ENCODE data around the gene ELANE. TPM values are rescaled to one million over a fixed set of nuclear protein-coding genes. Genes with fewer than 3 reads are reported as not detected.
"Not testable (repeated sequence)": the region's sequence is repeated elsewhere in the genome, so short reads cannot be mapped to it uniquely, and the experiment has no call there.

The ELANE gene
- total and polyA plus RNA-seq, 2 donors from 2014 or later = 0.85 TPM; not detected in 1

DNA sequence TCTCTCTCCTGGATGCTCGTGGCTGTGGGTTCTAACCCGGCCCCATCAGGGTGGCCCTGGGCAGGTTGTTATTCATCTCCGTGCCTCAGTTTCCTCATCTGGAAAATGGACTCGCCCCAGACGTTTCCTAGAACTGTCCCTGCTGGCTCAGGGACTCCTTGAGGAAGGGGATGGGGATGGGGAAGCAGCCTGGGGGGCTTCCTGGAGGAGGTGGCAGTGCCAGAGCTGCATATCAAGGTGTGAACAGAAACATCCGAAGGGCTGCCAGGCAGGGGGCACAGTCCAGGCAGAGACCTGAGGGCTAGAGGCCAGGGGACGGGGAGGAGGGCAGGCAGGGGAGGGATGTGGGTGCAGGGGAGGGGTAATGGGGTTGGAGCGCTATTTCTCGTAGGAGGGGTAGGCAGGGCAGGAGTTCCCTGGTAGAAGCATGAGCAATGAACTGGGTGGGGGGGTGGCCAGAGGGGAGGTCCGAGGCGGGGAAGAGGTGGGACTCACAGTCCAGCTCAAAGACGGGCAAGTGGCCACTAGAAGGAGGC, 3.6 kb upstream of the ELANE start:
- intact Hi-C loops (cut with DNase I) = no loop called here
- no peaks in the 10 kb centered on the region for H3K9me3 ChIP-seq (ENCODE audit: control insufficient read depth in 2 of 3, insufficient read depth in 1 of 3, low read length in 3 of 3)
- no peaks in the 10 kb centered on the region for H3K36me3 ChIP-seq (ENCODE audit: control insufficient read depth in 2 of 3, insufficient read depth in 3 of 3, low read length in 3 of 3)
- H3K4me1 ChIP-seq (ENCODE audit: control insufficient read depth in 2 of 3, insufficient read depth in 2 of 3, low read depth in 1 of 3, low read length in 3 of 3) = peaks cover 0 to 9% (median 0%) of the 10 kb centered on the region in 3 donors
- peak in 1 of 5 donors; percentile 57 for DNase-seq
- H3K27me3 ChIP-seq (ENCODE audit: control insufficient read depth, insufficient read depth, low read length) = peaks cover 2% of the 10 kb centered on the region
- no peak overlapping the region for H3K27ac ChIP-seq (ENCODE audit: low read depth in 2 of 2, low read length in 2 of 2)
- no peak for FAIRE-seq
- TF ChIP-seq, protein P1, sequence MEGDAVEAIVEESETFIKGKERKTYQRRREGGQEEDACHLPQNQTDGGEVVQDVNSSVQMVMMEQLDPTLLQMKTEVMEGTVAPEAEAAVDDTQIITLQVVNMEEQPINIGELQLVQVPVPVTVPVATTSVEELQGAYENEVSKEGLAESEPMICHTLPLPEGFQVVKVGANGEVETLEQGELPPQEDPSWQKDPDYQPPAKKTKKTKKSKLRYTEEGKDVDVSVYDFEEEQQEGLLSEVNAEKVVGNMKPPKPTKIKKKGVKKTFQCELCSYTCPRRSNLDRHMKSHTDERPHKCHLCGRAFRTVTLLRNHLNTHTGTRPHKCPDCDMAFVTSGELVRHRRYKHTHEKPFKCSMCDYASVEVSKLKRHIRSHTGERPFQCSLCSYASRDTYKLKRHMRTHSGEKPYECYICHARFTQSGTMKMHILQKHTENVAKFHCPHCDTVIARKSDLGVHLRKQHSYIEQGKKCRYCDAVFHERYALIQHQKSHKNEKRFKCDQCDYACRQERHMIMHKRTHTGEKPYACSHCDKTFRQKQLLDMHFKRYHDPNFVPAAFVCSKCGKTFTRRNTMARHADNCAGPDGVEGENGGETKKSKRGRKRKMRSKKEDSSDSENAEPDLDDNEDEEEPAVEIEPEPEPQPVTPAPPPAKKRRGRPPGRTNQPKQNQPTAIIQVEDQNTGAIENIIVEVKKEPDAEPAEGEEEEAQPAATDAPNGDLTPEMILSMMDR (IDR thresholded peaks at IDR 0.05; ENCODE audit: borderline replicate concordance, extremely low read depth, insufficient read depth) = no peak
- no peak overlapping the region for H3K4me3 ChIP-seq (ENCODE audit: low read length in 3 of 3)
- no peak overlapping the region for H3K9ac ChIP-seq (ENCODE audit: low read length in 3 of 3)

DNA sequence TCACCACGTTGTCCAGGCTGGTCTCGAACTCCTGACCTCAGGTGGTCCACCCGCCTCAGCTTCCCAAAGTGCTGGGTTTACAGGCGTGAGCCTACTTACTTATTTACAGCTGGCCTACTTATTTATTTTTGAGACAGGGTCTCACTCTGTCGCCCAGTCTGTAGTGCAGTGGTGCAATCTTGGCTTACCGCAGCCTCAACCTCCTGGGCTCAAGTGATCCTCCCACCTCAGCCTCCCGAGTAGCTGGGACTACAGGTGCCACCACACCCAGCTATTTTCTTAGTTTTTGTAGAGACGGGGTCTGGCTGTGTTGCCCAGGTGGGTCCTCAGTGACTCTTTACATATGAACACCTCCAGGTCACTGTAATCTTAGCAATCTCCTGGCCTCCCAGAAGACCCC, 2.9 kb upstream of the ELANE start:
- H3K27me3 ChIP-seq (ENCODE audit: control insufficient read depth, insufficient read depth, low read length); H3K4me3 ChIP-seq (ENCODE audit: low read length in 3 of 3); intact Hi-C loops (cut with DNase I); H3K9me3 ChIP-seq (ENCODE audit: control insufficient read depth in 2 of 3, insufficient read depth in 1 of 3, low read length in 3 of 3); DNase-seq; H3K27ac ChIP-seq (ENCODE audit: low read depth in 2 of 2, low read length in 2 of 2); H3K9ac ChIP-seq (ENCODE audit: low read length in 3 of 3); H3K36me3 ChIP-seq (ENCODE audit: control insufficient read depth in 2 of 3, insufficient read depth in 3 of 3, low read length in 3 of 3); H3K4me1 ChIP-seq (ENCODE audit: control insufficient read depth in 2 of 3, insufficient read depth in 2 of 3, low read depth in 1 of 3, low read length in 3 of 3); FAIRE-seq: not testable (repeated sequence)

DNA sequence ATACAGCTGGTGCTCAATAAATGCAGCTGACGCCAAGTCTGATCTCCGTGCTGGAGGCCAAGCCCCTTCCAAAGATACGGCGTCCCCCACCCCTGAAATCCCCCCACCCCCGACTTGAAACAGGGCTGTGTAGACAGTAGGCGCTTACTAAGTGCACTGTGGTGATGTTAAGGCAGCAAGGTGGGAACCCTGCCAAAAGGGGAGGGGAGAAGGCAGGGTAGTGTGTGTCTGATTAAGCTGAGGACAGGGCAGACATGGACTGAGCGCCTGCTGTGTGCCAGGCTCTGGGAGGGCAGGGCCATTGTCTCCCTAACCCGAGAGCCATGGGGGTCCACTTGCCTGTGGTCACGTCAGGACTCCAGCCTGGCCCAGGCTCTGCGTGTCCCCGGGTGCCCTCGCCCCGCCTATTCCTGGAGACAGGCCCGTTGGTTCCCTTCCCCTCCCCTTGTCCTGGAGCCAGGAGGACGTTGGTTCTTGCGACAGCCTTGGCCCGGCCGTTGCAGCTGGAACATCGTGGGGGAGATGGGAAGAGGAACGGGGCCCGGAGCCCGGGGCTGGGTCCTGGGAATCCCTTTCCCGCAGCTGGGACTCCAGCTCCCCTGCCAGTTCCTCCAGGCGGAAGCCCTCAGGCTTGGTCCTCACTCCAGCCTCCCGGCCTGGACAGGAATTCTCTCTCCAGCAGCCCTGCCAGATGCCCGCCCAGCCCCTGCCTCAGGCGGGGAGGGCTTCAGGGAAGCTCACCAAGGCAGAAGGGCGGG, 1.7 kb upstream of the ELANE start:
- intact Hi-C loops (cut with DNase I) = no loop called here
- DNase-seq (peak; percentile 55 to 98 (median 63)), FAIRE-seq (no peak)
- TF ChIP-seq, protein P1 (IDR thresholded peaks at IDR 0.05; ENCODE audit: borderline replicate concordance, extremely low read depth, insufficient read depth) = no peak
- no peaks in the 10 kb centered on the region for H3K9me3 ChIP-seq (ENCODE audit: control insufficient read depth in 2 of 3, insufficient read depth in 1 of 3, low read length in 3 of 3)
- no peaks in the 10 kb centered on the region for H3K36me3 ChIP-seq (ENCODE audit: control insufficient read depth in 2 of 3, insufficient read depth in 3 of 3, low read length in 3 of 3)
- H3K4me1 ChIP-seq (ENCODE audit: control insufficient read depth in 2 of 3, insufficient read depth in 2 of 3, low read depth in 1 of 3, low read length in 3 of 3) = peaks cover 0 to 7% (median 0%) of the 10 kb centered on the region in 3 donors
- no peak overlapping the region for H3K4me3 ChIP-seq (ENCODE audit: low read length in 3 of 3)
- H3K27ac ChIP-seq (ENCODE audit: low read depth in 2 of 2, low read length in 2 of 2) = peak overlapping the region; percentile 78 to 80
- H3K27me3 ChIP-seq (ENCODE audit: control insufficient read depth, insufficient read depth, low read length) = no peaks in the 10 kb centered on the region
- H3K9ac ChIP-seq (ENCODE audit: low read length in 3 of 3) = no peak overlapping the region

DNA sequence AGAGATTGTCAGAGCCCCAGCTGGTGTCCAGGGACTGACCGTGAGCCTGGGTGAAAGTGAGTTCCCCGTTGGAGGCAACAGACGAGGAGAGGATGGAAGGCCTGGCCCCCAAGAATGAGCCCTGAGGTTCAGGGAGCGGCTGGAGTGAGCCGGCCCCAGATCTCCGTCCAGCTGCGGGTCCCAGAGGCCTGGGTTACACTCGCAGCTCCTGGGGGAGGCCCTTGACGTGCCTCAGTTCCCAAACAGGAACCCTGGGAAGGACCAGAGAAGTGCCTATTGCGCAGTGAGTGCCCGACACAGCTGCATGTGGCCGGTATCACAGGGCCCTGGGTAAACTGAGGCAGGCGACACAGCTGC, 1.1 kb upstream of the ELANE start:
- Histone ChIP-seq H3K27me3 (ENCODE audit: control insufficient read depth, insufficient read depth, low read length) (no peaks in the 10 kb centered on the region), H3K27ac (ENCODE audit: low read depth in 2 of 2, low read length in 2 of 2) (peak overlapping the region; percentile 78 to 80)
- FAIRE-seq = no peak

More for the DNA sequence above, 1.1 kb upstream of the ELANE start:
- TF ChIP-seq, protein P1 (IDR thresholded peaks at IDR 0.05; ENCODE audit: borderline replicate concordance, extremely low read depth, insufficient read depth) = no peak
- peak in 1 of 5 donors; percentile 83 for DNase-seq
- H3K36me3 ChIP-seq (ENCODE audit: control insufficient read depth in 2 of 3, insufficient read depth in 3 of 3, low read length in 3 of 3) = no peaks in the 10 kb centered on the region
- no peaks in the 10 kb centered on the region for H3K9me3 ChIP-seq (ENCODE audit: control insufficient read depth in 2 of 3, insufficient read depth in 1 of 3, low read length in 3 of 3)
- H3K4me3 ChIP-seq (ENCODE audit: low read length in 3 of 3) = no peak overlapping the region
- peaks cover 0 to 7% (median 0%) of the 10 kb centered on the region in 3 donors for H3K4me1 ChIP-seq (ENCODE audit: control insufficient read depth in 2 of 3, insufficient read depth in 2 of 3, low read depth in 1 of 3, low read length in 3 of 3)
- H3K9ac ChIP-seq (ENCODE audit: low read length in 3 of 3) = no peak overlapping the region
- intact Hi-C loops (cut with DNase I) = no loop called here
